ENCODE results near the gene TTC17.

TTC17 gene

DNA sequence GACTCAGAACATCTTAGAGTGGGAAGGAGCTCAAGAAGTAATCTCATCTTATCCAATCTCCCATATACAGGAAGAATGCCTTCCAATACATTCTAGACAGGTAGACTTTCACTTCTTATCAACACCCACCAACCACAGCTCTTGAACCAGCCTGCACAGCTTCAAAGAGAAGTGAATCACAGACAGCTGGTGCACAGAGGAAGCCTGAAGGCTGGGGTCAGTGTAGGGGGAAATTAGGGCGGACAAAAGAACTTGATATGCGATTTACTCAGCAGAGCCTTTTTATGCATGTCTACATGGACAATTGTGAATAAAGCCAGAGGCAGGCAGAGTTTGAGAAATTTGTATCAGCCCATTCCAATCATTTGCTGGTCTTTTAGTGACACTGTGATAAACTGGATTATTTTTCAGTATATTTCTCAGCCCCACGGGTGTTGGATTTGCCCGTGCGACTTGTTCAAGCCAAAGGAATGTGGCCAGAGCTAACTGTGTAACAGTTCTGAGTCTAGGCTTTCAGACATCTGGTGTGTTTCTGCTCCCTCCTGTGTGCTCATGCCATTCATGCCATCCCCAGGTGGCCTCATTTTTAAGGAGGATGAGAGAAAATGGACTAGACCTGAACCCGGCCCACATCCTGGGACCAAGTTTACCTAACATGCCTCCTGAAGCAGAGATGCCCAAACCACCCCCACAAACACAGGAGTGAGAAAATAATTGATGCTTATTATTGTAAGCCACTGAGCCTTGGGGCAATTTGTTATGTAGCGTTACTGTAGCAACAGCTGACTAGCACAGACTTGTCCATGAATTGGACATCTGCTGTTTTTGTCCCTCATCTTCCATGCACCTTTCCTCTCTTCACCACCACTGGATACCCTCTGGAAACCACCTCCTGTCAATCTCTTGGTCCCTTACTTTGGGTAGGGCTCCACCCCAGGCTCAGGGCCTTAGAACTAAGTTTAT is 184.3 kb downstream of the TTC17 start:
- DNase-seq: no peak
